Measurements from ENCODE around the gene CFL1.
"Not testable (repeated sequence)": the region's sequence is repeated elsewhere in the genome, so short reads cannot be mapped to it uniquely, and the experiment has no call there.

The CFL1 gene

GRCh38 chr11:65850217-65851082 lies 7.5 kb downstream of the CFL1 start:
- peaks cover 12% of the 10 kb centered on the region for H3K36me3 Mint-ChIP-seq
- no peak overlapping the region for H3K4me3 Mint-ChIP-seq
- peaks cover 19% of the 10 kb centered on the region for H3K4me1 Mint-ChIP-seq (ENCODE audit: low read depth)
- no peak overlapping the region for H3K27ac Mint-ChIP-seq
- no peaks in the 10 kb centered on the region for H3K27me3 Mint-ChIP-seq
- H3K9me3 Mint-ChIP-seq (ENCODE audit: low read depth), result no peaks in the 10 kb centered on the region

GRCh38 chr11:65849771-65850216 lies 8.2 kb downstream of the CFL1 start:
- Mint-ChIP-seq H3K27ac (no peak overlapping the region), H3K4me3 (no peak overlapping the region), H3K4me1 (ENCODE audit: low read depth) (peaks cover 15% of the 10 kb centered on the region), H3K36me3 (peaks cover 12% of the 10 kb centered on the region), H3K27me3 (no peaks in the 10 kb centered on the region), H3K9me3 (ENCODE audit: low read depth) (no peaks in the 10 kb centered on the region)

GRCh38 chr11:65849366-65849765 lies 8.6 kb downstream of the CFL1 start:
- Mint-ChIP-seq H3K27me3 (no peaks in the 10 kb centered on the region), H3K36me3 (peaks cover 11% of the 10 kb centered on the region), H3K9me3 (ENCODE audit: low read depth) (no peaks in the 10 kb centered on the region), H3K4me3 (no peak overlapping the region), H3K27ac (no peak overlapping the region), H3K4me1 (ENCODE audit: low read depth) (peaks cover 11% of the 10 kb centered on the region)

- H3K27ac Mint-ChIP-seq; H3K9me3 Mint-ChIP-seq (ENCODE audit: low read depth); H3K4me3 Mint-ChIP-seq; H3K36me3 Mint-ChIP-seq; H3K4me1 Mint-ChIP-seq (ENCODE audit: low read depth); H3K27me3 Mint-ChIP-seq: not testable (repeated sequence)
Measured at GRCh38 chr11:65848693-65849092, 9.3 kb downstream of the CFL1 start.

- Mint-ChIP-seq H3K27me3 (no peaks in the 10 kb centered on the region), H3K36me3 (peaks cover 9% of the 10 kb centered on the region), H3K9me3 (ENCODE audit: low read depth) (no peaks in the 10 kb centered on the region), H3K4me3 (no peak overlapping the region), H3K4me1 (ENCODE audit: low read depth) (peaks cover 2% of the 10 kb centered on the region), H3K27ac (no peak overlapping the region)
Measured at GRCh38 chr11:65847746-65848145, 10.2 kb downstream of the CFL1 start.

GRCh38 chr11:65844231-65844872 lies 13.6 kb downstream of the CFL1 start:
- Mint-ChIP-seq H3K9me3 (ENCODE audit: low read depth) (no peaks in the 10 kb centered on the region), H3K36me3 (no peaks in the 10 kb centered on the region), H3K27ac (no peak overlapping the region), H3K4me3 (no peak overlapping the region), H3K4me1 (ENCODE audit: low read depth) (no peaks in the 10 kb centered on the region), H3K27me3 (no peaks in the 10 kb centered on the region)

- Mint-ChIP-seq H3K36me3 (no peaks in the 10 kb centered on the region), H3K27me3 (no peaks in the 10 kb centered on the region)
Measured at GRCh38 chr11:65843811-65844210, 14.2 kb downstream of the CFL1 start.

GRCh38 chr11:65842144-65842543 lies 15.8 kb downstream of the CFL1 start:
- Mint-ChIP-seq H3K36me3 (no peaks in the 10 kb centered on the region), H3K9me3 (ENCODE audit: low read depth) (no peaks in the 10 kb centered on the region), H3K27ac (no peak overlapping the region), H3K27me3 (no peaks in the 10 kb centered on the region), H3K4me3 (no peak overlapping the region), H3K4me1 (ENCODE audit: low read depth) (no peaks in the 10 kb centered on the region)

More at GRCh38 chr11:65843811-65844210, 14.2 kb downstream of the CFL1 start:
- Mint-ChIP-seq H3K4me1 (ENCODE audit: low read depth) (no peaks in the 10 kb centered on the region), H3K4me3 (no peak overlapping the region), H3K9me3 (ENCODE audit: low read depth) (no peaks in the 10 kb centered on the region), H3K27ac (no peak overlapping the region)

- Mint-ChIP-seq H3K4me1 (ENCODE audit: low read depth) (peaks cover 22% of the 10 kb centered on the region), H3K4me3 (no peak overlapping the region), H3K36me3 (no peaks in the 10 kb centered on the region), H3K9me3 (ENCODE audit: low read depth) (no peaks in the 10 kb centered on the region), H3K27ac (no peak overlapping the region), H3K27me3 (no peaks in the 10 kb centered on the region)
Measured at GRCh38 chr11:65834202-65834601, 23.8 kb downstream of the CFL1 start.

GRCh38 chr11:65833297-65834030 lies 24.5 kb downstream of the CFL1 start, which contains the start of gene SNX32:
Gene SNX32 (plus strand): TSS chr11:65833963. CDS start chr11:65834066, 103 bp downstream.
- Mint-ChIP-seq H3K4me3 (no peak within 1 kb of the TSS), H3K27ac (no peak within 1 kb of the TSS), H3K9me3 (ENCODE audit: low read depth) (no peaks in the 10 kb centered on the region)

GRCh38 chr11:65832231-65832630 lies 25.7 kb downstream of the CFL1 start:
- H3K27ac Mint-ChIP-seq; H3K27me3 Mint-ChIP-seq; H3K36me3 Mint-ChIP-seq; H3K4me3 Mint-ChIP-seq; H3K9me3 Mint-ChIP-seq (ENCODE audit: low read depth): not testable (repeated sequence)
- peaks cover 22% of the 10 kb centered on the region for H3K4me1 Mint-ChIP-seq (ENCODE audit: low read depth)

More at GRCh38 chr11:65833297-65834030, 24.5 kb downstream of the CFL1 start, which contains the start of gene SNX32:
- Mint-ChIP-seq H3K36me3 (no peaks in the 10 kb centered on the region), H3K27me3 (no peaks in the 10 kb centered on the region), H3K4me1 (ENCODE audit: low read depth) (peaks cover 22% of the 10 kb centered on the region)

- Mint-ChIP-seq H3K4me3 (no peak overlapping the region), H3K4me1 (ENCODE audit: low read depth) (peaks cover 22% of the 10 kb centered on the region), H3K36me3 (no peaks in the 10 kb centered on the region), H3K27ac (no peak overlapping the region), H3K27me3 (no peaks in the 10 kb centered on the region), H3K9me3 (ENCODE audit: low read depth) (no peaks in the 10 kb centered on the region)
Measured at GRCh38 chr11:65829459-65829858, 28.5 kb downstream of the CFL1 start.

GRCh38 chr11:65826984-65827735 lies 30.8 kb downstream of the CFL1 start:
- no peaks in the 10 kb centered on the region for H3K36me3 Mint-ChIP-seq
- no peak overlapping the region for H3K27ac Mint-ChIP-seq
- no peak overlapping the region for H3K4me3 Mint-ChIP-seq
- H3K4me1 Mint-ChIP-seq (ENCODE audit: low read depth), result peaks cover 12% of the 10 kb centered on the region
- no peaks in the 10 kb centered on the region for H3K27me3 Mint-ChIP-seq
- no peaks in the 10 kb centered on the region for H3K9me3 Mint-ChIP-seq (ENCODE audit: low read depth)

- Mint-ChIP-seq H3K27ac (no peak overlapping the region), H3K4me1 (ENCODE audit: low read depth) (no peaks in the 10 kb centered on the region), H3K36me3 (no peaks in the 10 kb centered on the region), H3K27me3 (no peaks in the 10 kb centered on the region), H3K4me3 (no peak overlapping the region), H3K9me3 (ENCODE audit: low read depth) (no peaks in the 10 kb centered on the region)
Measured at GRCh38 chr11:65822776-65823528, 35.0 kb downstream of the CFL1 start.
